IMR-90 (cell line): ENCODE measurements around the gene NFIX. TPM values are rescaled to one million over a fixed set of nuclear protein-coding genes. Genes with fewer than 3 reads are reported as not detected.
A peak's percentile ranks its signal among the peaks of the same experiment; 100 is the strongest.

Experiments
- ATAC-seq: fragments of 200-7000 bp; cut with Tn5 transposase; 2 replicates; pipeline ENCODE4 v1.9.1; 2020; ENCODE audit warnings: low read depth, mild to moderate bottlenecking, moderate library complexity
- BruUV-seq: library from RNA; stranded (reverse); fragments of 400-500 nt; replicated peaks from 2 replicates; lab custom pipeline; 2021; lab: Mats Ljungman, UMichigan
- CTCF ChIA-PET: fragments of 300-600 bp; formaldehyde crosslinking; extraction: SDS; loops from one replicate; lab custom pipeline; 2021; ENCODE audit warnings: antibody characterized with exemption; lab: Yijun Ruan, JAX
- POLR2A ChIA-PET: fragments of 300-600 bp; sonication (Branson Sonifier 250); formaldehyde crosslinking; loops from one replicate; lab custom pipeline; 2022; ENCODE audit warnings: antibody characterized with exemption; ENCODE audit not compliant: unreplicated experiment; lab: Charles Lee
- DNase-seq: peaks from one replicate; pipeline ENCODE4 v3.0.0; 2013
- H2AFZ ChIP-seq: replicated peaks from 2 replicates; pipeline ENCODE3; 2013; ENCODE audit warnings: low read length, mild to moderate bottlenecking; ENCODE audit not compliant: poor library complexity
- H2AK5ac ChIP-seq: 2 replicates; pipeline ENCODE4 v1.6.1; 2013; ENCODE audit warnings: low read depth, low read length, inconsistent platforms
- H2AK9ac ChIP-seq: replicated peaks from 2 replicates; pipeline ENCODE3; 2013; ENCODE audit warnings: mild to moderate bottlenecking, low read depth, low read length, moderate library complexity; ENCODE audit not compliant: poor library complexity
- H2BK120ac ChIP-seq: 2 replicates; pipeline ENCODE4 v1.6.1; 2013; ENCODE audit warnings: low read depth, low read length, inconsistent platforms
- H2BK15ac ChIP-seq: 3 replicates; pipeline ENCODE4 v1.6.1; 2013; ENCODE audit warnings: low read depth, low read length, inconsistent platforms
- H2BK20ac ChIP-seq: 2 replicates; pipeline ENCODE4 v1.6.1; 2013; ENCODE audit warnings: low read depth, mild to moderate bottlenecking, inconsistent platforms, low read length, moderate library complexity
- H2BK5ac ChIP-seq: 2 replicates; pipeline ENCODE4 v1.6.1; 2013; ENCODE audit warnings: mild to moderate bottlenecking, low read depth, low read length, inconsistent platforms; ENCODE audit not compliant: poor library complexity, severe bottlenecking
- H3K14ac ChIP-seq: replicated peaks from 2 replicates; pipeline ENCODE4 v1.6.1; 2013; ENCODE audit warnings: low read depth, low read length, inconsistent platforms
- H3K18ac ChIP-seq: 2 replicates; pipeline ENCODE4 v1.6.1; 2013; ENCODE audit warnings: low read depth, low read length, control low read depth
- H3K23ac ChIP-seq: 2 replicates; pipeline ENCODE4 v1.6.1; 2013; ENCODE audit warnings: low read depth, low read length, inconsistent platforms
- H3K27ac ChIP-seq: 2 replicates; pipeline ENCODE4 v1.5.1; 2013; ENCODE audit warnings: mild to moderate bottlenecking, control low read depth, low read length; ENCODE audit not compliant: insufficient read depth
- H3K27me3 ChIP-seq: 2 replicates; pipeline ENCODE4 v1.6.1; 2013; ENCODE audit warnings: low read length; ENCODE audit not compliant: control insufficient read depth, insufficient read depth
- H3K36me3 ChIP-seq: 2 replicates; pipeline ENCODE4 v1.6.1; 2013; ENCODE audit warnings: low read length, mixed read lengths; ENCODE audit not compliant: control insufficient read depth, insufficient read depth
- H3K4ac ChIP-seq: 2 replicates; pipeline ENCODE4 v1.6.1; 2013; ENCODE audit warnings: low read depth, low read length, inconsistent platforms
- H3K4me1 ChIP-seq: 2 replicates; pipeline ENCODE4 v1.6.1; 2013; ENCODE audit warnings: low read length, mixed read lengths; ENCODE audit not compliant: control insufficient read depth, insufficient read depth
- H3K4me2 ChIP-seq: 2 replicates; pipeline ENCODE4 v1.6.1; 2013; ENCODE audit warnings: low read depth, mild to moderate bottlenecking, control low read depth, low read length, moderate library complexity
- H3K4me3 ChIP-seq: 2 replicates; pipeline ENCODE4 v1.5.1; 2013; ENCODE audit warnings: low read depth, mild to moderate bottlenecking, control low read depth, low read length, moderate library complexity; ENCODE audit not compliant: insufficient read depth
- H3K56ac ChIP-seq: 2 replicates; pipeline ENCODE4 v1.6.1; 2013; ENCODE audit warnings: low read length, inconsistent platforms; ENCODE audit not compliant: insufficient read depth; ENCODE audit errors: extremely low read depth
- H3K79me1 ChIP-seq, 2 experiments: 2 replicates each; pipeline ENCODE4 v1.6.1; 2013; ENCODE audit warnings: low read length in 2 of 2, inconsistent platforms in 1 of 2, low read depth in 1 of 2
- H3K9ac ChIP-seq: 2 replicates; pipeline ENCODE4 v1.6.1; 2013; ENCODE audit warnings: low read depth, low read length, control low read depth
- H3K9me1 ChIP-seq: 2 replicates; pipeline ENCODE4 v1.6.1; 2013; ENCODE audit warnings: low read length, inconsistent platforms; ENCODE audit not compliant: insufficient read depth
- H3K9me3 ChIP-seq: 2 replicates; pipeline ENCODE4 v1.6.1; 2013; ENCODE audit warnings: low read length; ENCODE audit not compliant: control insufficient read depth, insufficient read depth
- H4K20me1 ChIP-seq: 2 replicates; pipeline ENCODE4 v1.6.1; 2013; ENCODE audit warnings: low read length, inconsistent platforms; ENCODE audit not compliant: insufficient read depth
- H4K5ac ChIP-seq: 2 replicates; pipeline ENCODE4 v1.6.1; 2013; ENCODE audit warnings: mild to moderate bottlenecking, low read depth, low read length, control low read depth
- H4K8ac ChIP-seq, 2 experiments: 2 replicates each; pipeline ENCODE4 v1.6.1; 2013; ENCODE audit warnings: low read depth in 2 of 2, low read length in 2 of 2, control low read depth in 1 of 2, inconsistent platforms in 1 of 2
- H4K91ac ChIP-seq: 2 replicates; pipeline ENCODE4 v1.6.1; 2013; ENCODE audit warnings: low read depth, low read length, inconsistent platforms; ENCODE audit not compliant: insufficient read depth
- NFE2L2 ChIP-seq: fragments of 150-350 bp; IDR thresholded peaks from 2 replicates; pipeline ENCODE4 v1.6.1; 2016; ENCODE audit warnings: low read depth, mild to moderate bottlenecking, low read length
- WGBS, 2 experiments: methylation state at CpG; one replicate each; pipeline versions ENCODE4 v1.1.5 to v1.1.7; 2013; ENCODE audit warnings: missing lambda C conversion rate in 2 of 2; ENCODE audit not compliant: insufficient read length in 1 of 2; ENCODE audit errors: extremely low coverage in 2 of 2; 5-methylcytosine and 5-hydroxymethylcytosine counted together
- dilution Hi-C: fragments of 300-500 bp; cut with HindIII; formaldehyde crosslinking; loops from one replicate; pipeline ENCODE4 v1.14.3; 2018; ENCODE audit warnings: low sequenced_read_pairs; ENCODE audit not compliant: unreplicated experiment
- in situ Hi-C: fragments of 300-500 bp; cut with MboI; formaldehyde crosslinking; loops from 3 replicates; pipeline ENCODE4 v1.14.3; 2019; ENCODE audit warnings: low sequenced_read_pairs, inconsistent platforms, mixed read lengths
- intact Hi-C: fragments of 100-400 bp; cut with micrococcal nuclease; formaldehyde crosslinking; loops from 2 replicates; pipeline ENCODE4 v1.10.0; 2022
- polyA plus RNA-seq, 3 experiments: library from polyadenylated mRNA; depleted of rRNA; stranded (reverse); fragments of >200 nt; gene quantifications; 2 replicates each; pipeline ENCODE4 v1.2.3, GENCODE V29; 2012; ENCODE audit warnings: low replicate concordance in 1 of 3
- total RNA-seq: library from RNA; depleted of rRNA; stranded (reverse); fragments of >200 nt; gene quantifications from 2 replicates; pipeline ENCODE4 v1.2.3, GENCODE V29; 2012

NFIX gene
- total and polyA plus RNA-seq, 2 of the 4 experiments (the other 2 are of a cell fraction): 10.2 to 47.7 TPM

GRCh38 chr19:13076787-13077186, 81.5 kb downstream of the NFIX start:
- no peak overlapping the region for H3K23ac ChIP-seq
- H3K36me3 ChIP-seq: peaks cover 53% of the 10 kb centered on the region
- dilution Hi-C loops (no loop called here), intact Hi-C loops (no loop called here), in situ Hi-C loops (no loop called here)
- peak overlapping the region; percentile 29 for H2AK9ac ChIP-seq
- no peak overlapping the region for H2AFZ ChIP-seq
- H3K9me3 ChIP-seq: no peaks in the 10 kb centered on the region
- 80% methylated on average over 1 of the region's 6 CpGs; no CpG with 5 or more reads in 1 of the 2 experiments for WGBS, 2 experiments
- H2BK5ac ChIP-seq: no peak overlapping the region
- H3K56ac ChIP-seq: no peak overlapping the region
- H3K4me1 ChIP-seq: peaks cover 32% of the 10 kb centered on the region
- no peak overlapping the region for H3K4me3 ChIP-seq
- H3K14ac ChIP-seq: no peak overlapping the region
- H3K27me3 ChIP-seq: no peaks in the 10 kb centered on the region
- peaks cover 13% of the 10 kb centered on the region for H4K20me1 ChIP-seq
- no peak overlapping the region for H3K9ac ChIP-seq
- no peak overlapping the region for H4K8ac ChIP-seq
- H4K91ac ChIP-seq: no peak overlapping the region
- no peak overlapping the region for H4K5ac ChIP-seq
- ATAC-seq: no peak
- H3K4me2 ChIP-seq: no peak overlapping the region
- POLR2A ChIA-PET: no interaction called here
- H3K79me1 ChIP-seq: peaks cover 0 to 35% of the 10 kb centered on the region in 2 experiments; a peak in 3 of 4 replicates
- BruUV-seq: no TSS peak
- no peak overlapping the region for H2BK15ac ChIP-seq
- no peak for DNase-seq
- peaks cover 4% of the 10 kb centered on the region for H3K9me1 ChIP-seq
- no peak overlapping the region for H3K4ac ChIP-seq
- H2AK5ac ChIP-seq: no peak overlapping the region
- H2BK20ac ChIP-seq: no peak overlapping the region
- TF ChIP-seq NFE2L2: no peak
- CTCF ChIA-PET: no interaction called here
- H3K27ac ChIP-seq: no peak overlapping the region
- H3K18ac ChIP-seq: no peak overlapping the region
- H2BK120ac ChIP-seq: no peak overlapping the region
